HepG2 (cell line): Measurements from ENCODE around the gene ZNF491. TPM values are rescaled to one million over a fixed set of nuclear protein-coding genes. Genes with fewer than 3 reads are reported as not detected.
A peak's percentile ranks its signal among the peaks of the same experiment; 100 is the strongest.

Source experiments
- AHR ChIP-seq: IDR thresholded peaks from 2 replicates; pipeline ENCODE4 v1.6.1; 2018; ENCODE audit warnings: missing genetic modification reagents, missing compliant biosample characterization
- CAMTA2 ChIP-seq: sonication (generic); formaldehyde crosslinking; IDR thresholded peaks from 2 replicates; pipeline ENCODE4 v1.4.0; 2020; ENCODE audit warnings: mild to moderate bottlenecking, missing genetic modification reagents, borderline replicate concordance
- MAFG ChIP-seq: sonication (generic); formaldehyde crosslinking; IDR thresholded peaks from 2 replicates; pipeline ENCODE4 v1.5.1; 2020; ENCODE audit warnings: mild to moderate bottlenecking, missing genetic modification reagents
- MTA3 ChIP-seq: sonication (generic); formaldehyde crosslinking; IDR thresholded peaks from 2 replicates; pipeline ENCODE4 v1.4.0; 2020; ENCODE audit warnings: missing genetic modification reagents
- MZF1 ChIP-seq: sonication (generic); formaldehyde crosslinking; IDR thresholded peaks from 2 replicates; pipeline ENCODE4 v1.8.1; 2023; ENCODE audit warnings: mild to moderate bottlenecking, missing genetic modification reagents, borderline replicate concordance
- NFATC3 ChIP-seq: sonication (generic); formaldehyde crosslinking; IDR thresholded peaks from 2 replicates; pipeline ENCODE4 v1.5.1; 2020; ENCODE audit warnings: mild to moderate bottlenecking, missing genetic modification reagents
- RBM22 ChIP-seq: fragments of 200-400 bp; formaldehyde crosslinking; optimal IDR thresholded peaks from 2 replicates; pipeline ENCODE3; 2017; ENCODE audit warnings: mild to moderate bottlenecking, low read length, moderate library complexity
- REPIN1 ChIP-seq: sonication (generic); formaldehyde crosslinking; IDR thresholded peaks from 2 replicates; pipeline ENCODE4 v1.8.0; 2022; ENCODE audit warnings: missing genetic modification reagents, low read depth, mild to moderate bottlenecking, borderline replicate concordance
- SMAD1 ChIP-seq: sonication (generic); formaldehyde crosslinking; IDR thresholded peaks from 2 replicates; pipeline ENCODE4 v1.4.0; 2020; ENCODE audit warnings: missing genetic modification reagents, low read depth, mild to moderate bottlenecking, borderline replicate concordance
- SRSF1 ChIP-seq: fragments of 200-400 bp; formaldehyde crosslinking; optimal IDR thresholded peaks from 2 replicates; pipeline ENCODE3; 2017; ENCODE audit warnings: mild to moderate bottlenecking, low read depth, low read length, moderate library complexity
- TBP ChIP-seq: sonication (generic); formaldehyde crosslinking; IDR thresholded peaks from 2 replicates; pipeline ENCODE4 v1.5.0; 2020; ENCODE audit warnings: missing genetic modification reagents
- U2AF2 ChIP-seq: fragments of 200-400 bp; formaldehyde crosslinking; IDR thresholded peaks from 2 replicates; pipeline ENCODE4 v1.6.1; 2017; ENCODE audit warnings: low read depth, mild to moderate bottlenecking, low read length
- ZBTB3 ChIP-seq: sonication (generic); formaldehyde crosslinking; IDR thresholded peaks from 2 replicates; pipeline ENCODE4 v1.4.0; 2020; ENCODE audit warnings: low read depth, mild to moderate bottlenecking, moderate library complexity, missing genetic modification reagents, borderline replicate concordance
- ZNF180 ChIP-seq: sonication (generic); formaldehyde crosslinking; IDR thresholded peaks from 2 replicates; pipeline ENCODE4 v1.4.0; 2020; ENCODE audit warnings: low read depth, missing genetic modification reagents, borderline replicate concordance
- ZNF207 ChIP-seq: fragments of 450-650 bp; IDR thresholded peaks from 2 replicates; pipeline ENCODE4 v1.6.1; 2016; ENCODE audit warnings: antibody characterized with exemption, borderline replicate concordance
- ZNF776 ChIP-seq: sonication (generic); formaldehyde crosslinking; IDR thresholded peaks from 2 replicates; pipeline ENCODE4 v1.4.0; 2020; ENCODE audit warnings: mild to moderate bottlenecking, missing genetic modification reagents
- ZSCAN25 ChIP-seq: sonication (generic); formaldehyde crosslinking; IDR thresholded peaks from 2 replicates; pipeline ENCODE4 v1.8.0; 2022; ENCODE audit warnings: mild to moderate bottlenecking, missing genetic modification reagents
- polyA plus RNA-seq, 8 experiments: library from polyadenylated mRNA; depleted of rRNA in 3 of 8; stranded (reverse) in 7 of 8; unstranded in 1 of 8; fragments of >200 nt; fragmentation: Illumina TruSeq in 4 of 8; extraction: Trizol in 4 of 8; gene quantifications; 2 replicates each; pipeline versions ENCODE4 v1.2.1 to v1.2.3, GENCODE V29; 2011 to 2016; ENCODE audit warnings: low read depth in 4 of 8, missing spikeins in 1 of 8, mixed read lengths in 1 of 8; ENCODE audit not compliant: insufficient read depth in 1 of 8
- total RNA-seq, 5 experiments: library from RNA; depleted of rRNA; stranded (reverse); fragments of >200 nt; fragmentation: Illumina TruSeq; extraction: Trizol; gene quantifications; 2 replicates each; pipeline ENCODE4 v1.2.3, GENCODE V29; 2016; ENCODE audit warnings: low read depth in 1 of 5
- TF ChIP-seq, protein P1 (sequence below): sonication (generic); formaldehyde crosslinking; conservative IDR thresholded peaks from 2 replicates; pipeline ENCODE4 v1.5.0; 2020; ENCODE audit warnings: missing genetic modification reagents
- TF ChIP-seq, protein P2 (sequence below): sonication (generic); formaldehyde crosslinking; IDR thresholded peaks from 2 replicates; pipeline ENCODE4 v1.8.1; 2023; ENCODE audit warnings: mild to moderate bottlenecking, missing genetic modification reagents, borderline replicate concordance
- TF ChIP-seq, protein P3 (sequence below): sonication (generic); formaldehyde crosslinking; IDR thresholded peaks from 2 replicates; pipeline ENCODE4 v1.5.1; 2020; ENCODE audit warnings: mild to moderate bottlenecking, missing genetic modification reagents, moderate library complexity
- TF ChIP-seq, protein P4 (sequence below): IDR thresholded peaks from 2 replicates; pipeline ENCODE4 v1.6.1; 2016; ENCODE audit warnings: missing biosample characterization, missing genetic modification reagents, low read depth
- TF ChIP-seq, protein P5 (sequence below): sonication (generic); formaldehyde crosslinking; IDR thresholded peaks from 2 replicates; pipeline ENCODE4 v1.4.0; 2020; ENCODE audit warnings: mild to moderate bottlenecking, missing genetic modification reagents

ZNF491 gene
- total and polyA plus RNA-seq, 2 of the 13 experiments (the other 11 are each of a cell fraction or from before 2014, with no cell fraction given) = 0.57 to 2.2 TPM

DNA sequence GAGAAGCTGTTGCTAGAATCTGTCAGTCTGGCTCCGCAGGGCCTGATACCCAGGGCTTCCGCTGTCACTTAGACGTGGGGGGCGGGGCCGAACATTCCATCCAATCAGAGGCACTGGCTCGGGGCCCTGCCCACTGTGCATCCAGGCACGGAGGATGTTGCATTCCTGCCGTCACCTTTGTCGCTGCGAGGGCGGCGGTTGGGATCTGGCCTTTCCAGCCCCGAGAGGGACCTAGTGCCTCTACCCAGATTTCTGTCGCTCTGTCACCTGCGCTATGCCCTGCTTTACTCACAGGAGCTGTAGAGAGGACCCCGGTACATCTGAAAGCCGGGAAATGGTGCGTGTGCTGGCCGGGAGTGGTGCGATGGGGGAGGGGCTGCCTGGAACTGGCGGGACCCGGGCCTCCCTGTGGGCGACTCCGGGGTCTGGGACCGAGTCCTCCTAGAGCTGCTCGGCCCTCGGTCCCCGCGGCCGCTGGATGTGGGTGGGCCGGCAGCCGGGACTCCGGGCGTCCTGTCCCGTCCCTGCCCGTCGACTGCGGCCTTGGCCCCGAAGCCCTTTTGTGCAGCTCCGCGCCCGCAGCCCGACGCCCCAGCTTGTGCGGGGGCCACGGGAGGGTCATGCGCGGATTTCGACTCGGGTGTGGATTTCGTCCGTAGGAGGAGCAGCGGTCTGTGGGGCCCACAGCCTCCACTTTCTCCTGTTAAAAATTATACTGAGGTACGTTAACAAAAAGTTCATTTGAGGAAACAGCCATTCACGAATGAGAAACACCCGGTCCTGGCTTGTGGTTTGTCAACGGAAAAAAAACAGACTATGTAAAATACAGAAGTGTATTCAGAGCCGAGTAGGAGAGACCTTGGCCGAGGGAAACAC, 50.5 kb downstream of the ZNF491 start, which contains the start of gene ZNF439 (continued):
- TF ChIP-seq, protein P1, sequence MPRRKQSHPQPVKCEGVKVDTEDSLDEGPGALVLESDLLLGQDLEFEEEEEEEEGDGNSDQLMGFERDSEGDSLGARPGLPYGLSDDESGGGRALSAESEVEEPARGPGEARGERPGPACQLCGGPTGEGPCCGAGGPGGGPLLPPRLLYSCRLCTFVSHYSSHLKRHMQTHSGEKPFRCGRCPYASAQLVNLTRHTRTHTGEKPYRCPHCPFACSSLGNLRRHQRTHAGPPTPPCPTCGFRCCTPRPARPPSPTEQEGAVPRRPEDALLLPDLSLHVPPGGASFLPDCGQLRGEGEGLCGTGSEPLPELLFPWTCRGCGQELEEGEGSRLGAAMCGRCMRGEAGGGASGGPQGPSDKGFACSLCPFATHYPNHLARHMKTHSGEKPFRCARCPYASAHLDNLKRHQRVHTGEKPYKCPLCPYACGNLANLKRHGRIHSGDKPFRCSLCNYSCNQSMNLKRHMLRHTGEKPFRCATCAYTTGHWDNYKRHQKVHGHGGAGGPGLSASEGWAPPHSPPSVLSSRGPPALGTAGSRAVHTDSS (CRISPR knock-in tag) = no peak
- TF ChIP-seq, protein P2, sequence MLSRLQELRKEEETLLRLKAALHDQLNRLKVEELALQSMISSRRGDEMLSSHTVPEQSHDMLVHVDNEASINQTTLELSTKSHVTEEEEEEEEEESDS (CRISPR knock-in tag) = no peak
- peak; percentile 69; the same call in 1 of the 2 replicates for TF ChIP-seq ZNF180
- no peak for TF ChIP-seq CAMTA2 (CRISPR knock-in tag)
- no peak for TF ChIP-seq TBP
- TF ChIP-seq, protein P3, sequence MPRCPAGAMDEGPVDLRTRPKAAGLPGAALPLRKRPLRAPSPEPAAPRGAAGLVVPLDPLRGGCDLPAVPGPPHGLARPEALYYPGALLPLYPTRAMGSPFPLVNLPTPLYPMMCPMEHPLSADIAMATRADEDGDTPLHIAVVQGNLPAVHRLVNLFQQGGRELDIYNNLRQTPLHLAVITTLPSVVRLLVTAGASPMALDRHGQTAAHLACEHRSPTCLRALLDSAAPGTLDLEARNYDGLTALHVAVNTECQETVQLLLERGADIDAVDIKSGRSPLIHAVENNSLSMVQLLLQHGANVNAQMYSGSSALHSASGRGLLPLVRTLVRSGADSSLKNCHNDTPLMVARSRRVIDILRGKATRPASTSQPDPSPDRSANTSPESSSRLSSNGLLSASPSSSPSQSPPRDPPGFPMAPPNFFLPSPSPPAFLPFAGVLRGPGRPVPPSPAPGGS (CRISPR knock-in tag) = peak; percentile 77; the same call in 1 of the 2 replicates
- TF ChIP-seq AHR = no peak
- TF ChIP-seq ZSCAN25 (CRISPR knock-in tag) = peak; percentile 44; the same call in 1 of the 2 replicates
- no peak for TF ChIP-seq SRSF1
- TF ChIP-seq ZNF207 = no peak
- no peak for TF ChIP-seq REPIN1 (CRISPR knock-in tag)
- TF ChIP-seq MZF1 (CRISPR knock-in tag) = no peak
- no peak for TF ChIP-seq NFATC3 (CRISPR knock-in tag)
- no peak for TF ChIP-seq RBM22
- TF ChIP-seq, protein P4, sequence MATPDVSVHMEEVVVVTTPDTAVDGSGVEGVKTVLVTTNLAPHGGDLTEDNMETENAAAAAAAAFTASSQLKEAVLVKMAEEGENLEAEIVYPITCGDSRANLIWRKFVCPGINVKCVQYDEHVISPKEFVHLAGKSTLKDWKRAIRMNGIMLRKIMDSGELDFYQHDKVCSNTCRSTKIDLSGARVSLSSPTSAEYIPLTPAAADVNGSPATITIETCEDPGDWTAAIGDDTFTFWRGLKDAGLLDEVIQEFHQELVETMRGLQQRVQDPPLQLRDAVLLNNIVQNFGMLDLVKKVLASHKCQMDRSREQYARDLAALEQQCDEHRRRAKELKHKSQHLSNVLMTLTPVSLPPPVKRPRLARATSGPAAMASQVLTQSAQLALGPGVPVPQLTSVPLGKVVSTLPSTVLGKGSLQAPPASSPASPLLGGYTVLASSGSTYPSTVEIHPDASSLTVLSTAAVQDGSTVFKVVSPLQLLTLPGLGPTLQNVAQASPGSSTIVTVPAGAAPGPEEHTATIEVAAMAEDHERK (CRISPR knock-in tag) = no peak
- TF ChIP-seq ZBTB3 = no peak
- no peak for TF ChIP-seq U2AF2
- TF ChIP-seq, protein P5, sequence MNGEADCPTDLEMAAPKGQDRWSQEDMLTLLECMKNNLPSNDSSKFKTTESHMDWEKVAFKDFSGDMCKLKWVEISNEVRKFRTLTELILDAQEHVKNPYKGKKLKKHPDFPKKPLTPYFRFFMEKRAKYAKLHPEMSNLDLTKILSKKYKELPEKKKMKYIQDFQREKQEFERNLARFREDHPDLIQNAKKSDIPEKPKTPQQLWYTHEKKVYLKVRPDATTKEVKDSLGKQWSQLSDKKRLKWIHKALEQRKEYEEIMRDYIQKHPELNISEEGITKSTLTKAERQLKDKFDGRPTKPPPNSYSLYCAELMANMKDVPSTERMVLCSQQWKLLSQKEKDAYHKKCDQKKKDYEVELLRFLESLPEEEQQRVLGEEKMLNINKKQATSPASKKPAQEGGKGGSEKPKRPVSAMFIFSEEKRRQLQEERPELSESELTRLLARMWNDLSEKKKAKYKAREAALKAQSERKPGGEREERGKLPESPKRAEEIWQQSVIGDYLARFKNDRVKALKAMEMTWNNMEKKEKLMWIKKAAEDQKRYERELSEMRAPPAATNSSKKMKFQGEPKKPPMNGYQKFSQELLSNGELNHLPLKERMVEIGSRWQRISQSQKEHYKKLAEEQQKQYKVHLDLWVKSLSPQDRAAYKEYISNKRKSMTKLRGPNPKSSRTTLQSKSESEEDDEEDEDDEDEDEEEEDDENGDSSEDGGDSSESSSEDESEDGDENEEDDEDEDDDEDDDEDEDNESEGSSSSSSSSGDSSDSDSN (CRISPR knock-in tag) = peak; percentile 12; the same call in 1 of the 2 replicates
- TF ChIP-seq MTA3 (CRISPR knock-in tag) = no peak
- TF ChIP-seq ZNF776 = no peak
- no peak for TF ChIP-seq MAFG (CRISPR knock-in tag)
- peak; percentile 60; the same call in 1 of the 2 replicates for TF ChIP-seq SMAD1 (CRISPR knock-in tag)
